ENCODE data around the gene DYNC2H1. TPM values are rescaled to one million over a fixed set of nuclear protein-coding genes. Genes with fewer than 3 reads are reported as not detected.

The DYNC2H1 gene
- total RNA-seq, 1 donor from 2014 or later = 17.2 TPM

DNA sequence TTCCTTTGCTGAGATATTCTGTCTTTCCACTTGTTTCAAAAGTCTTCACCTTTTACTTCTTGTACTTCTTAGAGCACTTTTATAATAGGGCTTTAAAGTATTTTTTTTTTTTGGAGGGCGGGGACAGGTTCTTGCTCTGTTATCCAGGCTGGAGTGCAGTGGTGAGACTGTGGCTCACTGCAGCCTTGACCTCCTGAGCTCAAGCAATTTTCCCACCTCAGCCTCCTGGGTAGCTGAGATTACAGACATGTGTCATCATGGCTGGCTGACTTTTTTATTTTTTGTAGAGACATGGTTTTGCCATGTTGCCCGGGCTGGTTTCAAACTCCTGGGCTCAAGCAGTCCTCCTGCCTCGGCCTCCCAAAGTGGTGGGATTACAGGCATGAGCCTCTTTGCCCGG is 57.9 kb downstream of the DYNC2H1 start:
- H3K27ac ChIP-seq (ENCODE audit: low read depth, low read length) = no peak overlapping the region
- no peak overlapping the region for H2AFZ ChIP-seq (ENCODE audit: low read depth, low read length)
- H3K4me1 ChIP-seq (ENCODE audit: insufficient read depth, low read length) = no peaks in the 10 kb centered on the region
- H3K4me3 Mint-ChIP-seq (ENCODE audit: unreplicated experiment) = no peak overlapping the region
- FAIRE-seq = no peak
- no peaks in the 10 kb centered on the region for H4K20me1 ChIP-seq (ENCODE audit: insufficient read depth, low read length)
- no peaks in the 10 kb centered on the region for H3K9me3 Mint-ChIP-seq (ENCODE audit: unreplicated experiment)
- H3K27me3 Mint-ChIP-seq (ENCODE audit: low read depth, unreplicated experiment) = no peaks in the 10 kb centered on the region
- no peak for DNase-seq (ENCODE audit: low read depth)
- no peak overlapping the region for H3K4me3 ChIP-seq (ENCODE audit: insufficient read depth, low read depth, low read length)
- TF ChIP-seq, protein P1, sequence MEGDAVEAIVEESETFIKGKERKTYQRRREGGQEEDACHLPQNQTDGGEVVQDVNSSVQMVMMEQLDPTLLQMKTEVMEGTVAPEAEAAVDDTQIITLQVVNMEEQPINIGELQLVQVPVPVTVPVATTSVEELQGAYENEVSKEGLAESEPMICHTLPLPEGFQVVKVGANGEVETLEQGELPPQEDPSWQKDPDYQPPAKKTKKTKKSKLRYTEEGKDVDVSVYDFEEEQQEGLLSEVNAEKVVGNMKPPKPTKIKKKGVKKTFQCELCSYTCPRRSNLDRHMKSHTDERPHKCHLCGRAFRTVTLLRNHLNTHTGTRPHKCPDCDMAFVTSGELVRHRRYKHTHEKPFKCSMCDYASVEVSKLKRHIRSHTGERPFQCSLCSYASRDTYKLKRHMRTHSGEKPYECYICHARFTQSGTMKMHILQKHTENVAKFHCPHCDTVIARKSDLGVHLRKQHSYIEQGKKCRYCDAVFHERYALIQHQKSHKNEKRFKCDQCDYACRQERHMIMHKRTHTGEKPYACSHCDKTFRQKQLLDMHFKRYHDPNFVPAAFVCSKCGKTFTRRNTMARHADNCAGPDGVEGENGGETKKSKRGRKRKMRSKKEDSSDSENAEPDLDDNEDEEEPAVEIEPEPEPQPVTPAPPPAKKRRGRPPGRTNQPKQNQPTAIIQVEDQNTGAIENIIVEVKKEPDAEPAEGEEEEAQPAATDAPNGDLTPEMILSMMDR (IDR thresholded peaks at IDR 0.05; ENCODE audit: insufficient read depth, low read depth, low read length) = no peak
- TF ChIP-seq EZH2 (IDR thresholded peaks at IDR 0.05; ENCODE audit: insufficient read depth, low read length) = no peak
- H3K27ac Mint-ChIP-seq (ENCODE audit: unreplicated experiment) = no peak overlapping the region
- H3K9me3 ChIP-seq (ENCODE audit: insufficient read depth, low read depth, low read length) = no peaks in the 10 kb centered on the region
- H3K27me3 ChIP-seq (ENCODE audit: insufficient read depth, low read length) = no peaks in the 10 kb centered on the region
- peaks cover 7% of the 10 kb centered on the region for H3K36me3 ChIP-seq (ENCODE audit: insufficient read depth, low read length)
- H3K4me1 Mint-ChIP-seq (ENCODE audit: low read depth, unreplicated experiment) = no peaks in the 10 kb centered on the region
- H3K36me3 Mint-ChIP-seq (ENCODE audit: low read depth, unreplicated experiment) = peaks cover 2% of the 10 kb centered on the region
- no peaks in the 10 kb centered on the region for H3K79me2 ChIP-seq (ENCODE audit: insufficient read depth, low read length)
- H3K4me2 ChIP-seq (ENCODE audit: low read length) = no peak overlapping the region
- H3K9ac ChIP-seq (ENCODE audit: low read length) = no peak overlapping the region

DNA sequence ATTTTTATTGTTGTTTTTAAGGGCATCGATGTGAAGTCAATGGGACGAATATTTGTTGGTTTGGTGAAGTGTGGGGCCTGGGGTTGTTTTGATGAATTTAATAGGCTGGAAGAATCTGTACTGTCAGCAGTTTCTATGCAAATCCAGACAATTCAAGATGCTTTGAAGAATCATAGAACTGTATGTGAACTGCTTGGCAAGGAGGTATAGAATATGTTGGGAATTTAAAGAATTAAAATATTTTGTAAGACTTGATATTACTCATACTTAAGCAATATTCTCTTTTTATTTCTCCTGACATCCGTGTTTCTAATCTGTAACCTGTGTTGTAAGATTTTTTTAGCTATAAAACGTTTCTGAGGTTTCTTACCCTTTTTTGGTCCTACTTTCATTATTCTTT is 61.6 kb downstream of the DYNC2H1 start:
- DNase-seq (ENCODE audit: low read depth) (no peak), FAIRE-seq (no peak)
- Histone ChIP-seq H3K27me3 (ENCODE audit: insufficient read depth, low read length) (no peaks in the 10 kb centered on the region), H3K36me3 (ENCODE audit: insufficient read depth, low read length) (peaks cover 6% of the 10 kb centered on the region), H3K9me3 (ENCODE audit: insufficient read depth, low read depth, low read length) (no peaks in the 10 kb centered on the region), H3K4me2 (ENCODE audit: low read length) (no peak overlapping the region), H3K27ac (ENCODE audit: low read depth, low read length) (no peak overlapping the region), H3K9ac (ENCODE audit: low read length) (no peak overlapping the region), H3K4me3 (ENCODE audit: insufficient read depth, low read depth, low read length) (no peak overlapping the region), H4K20me1 (ENCODE audit: insufficient read depth, low read length) (no peaks in the 10 kb centered on the region), H3K4me1 (ENCODE audit: insufficient read depth, low read length) (no peaks in the 10 kb centered on the region), H3K79me2 (ENCODE audit: insufficient read depth, low read length) (no peaks in the 10 kb centered on the region), H2AFZ (ENCODE audit: low read depth, low read length) (no peak overlapping the region)
- no peak overlapping the region for H3K4me3 Mint-ChIP-seq (ENCODE audit: unreplicated experiment)
- no peak overlapping the region for H3K27ac Mint-ChIP-seq (ENCODE audit: unreplicated experiment)
- no peaks in the 10 kb centered on the region for H3K4me1 Mint-ChIP-seq (ENCODE audit: low read depth, unreplicated experiment)
- no peaks in the 10 kb centered on the region for H3K27me3 Mint-ChIP-seq (ENCODE audit: low read depth, unreplicated experiment)
- H3K9me3 Mint-ChIP-seq (ENCODE audit: unreplicated experiment) = no peaks in the 10 kb centered on the region
- peaks cover 2% of the 10 kb centered on the region for H3K36me3 Mint-ChIP-seq (ENCODE audit: low read depth, unreplicated experiment)
- TF ChIP-seq, protein P1 (IDR thresholded peaks at IDR 0.05; ENCODE audit: insufficient read depth, low read depth, low read length) = no peak
- no peak for TF ChIP-seq EZH2 (IDR thresholded peaks at IDR 0.05; ENCODE audit: insufficient read depth, low read length)

DNA sequence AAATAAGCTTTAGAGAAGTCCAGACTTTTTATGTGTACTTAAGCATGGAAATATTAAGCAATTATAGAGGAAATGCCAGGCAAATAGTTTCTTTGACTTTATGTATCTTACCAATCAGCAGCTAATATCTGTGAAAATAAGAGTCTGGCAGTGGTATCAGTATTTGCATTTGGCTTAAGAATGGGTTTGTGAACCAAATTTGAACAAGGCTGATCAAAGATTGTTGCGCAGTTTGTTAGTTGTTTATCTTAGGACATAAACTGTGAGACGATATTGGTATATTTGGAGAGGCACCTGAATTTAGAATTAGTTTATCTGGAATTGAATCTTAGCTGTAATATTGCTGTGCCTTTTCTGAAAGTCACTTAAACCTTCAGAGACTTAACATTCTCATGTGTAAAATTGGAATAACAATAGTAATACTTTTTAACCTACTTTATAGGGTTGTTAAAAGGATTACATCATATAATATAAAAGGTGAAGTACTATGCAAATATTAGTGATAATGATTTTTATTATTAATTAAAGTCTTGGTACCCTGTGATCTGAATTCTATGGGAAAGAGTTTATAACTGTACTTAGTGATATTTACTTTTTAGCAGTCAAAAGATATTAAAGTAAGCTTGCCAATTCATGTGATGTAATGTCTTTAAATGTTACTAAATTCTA is 66.4 kb downstream of the DYNC2H1 start:
- no peaks in the 10 kb centered on the region for H3K9me3 ChIP-seq (ENCODE audit: insufficient read depth, low read depth, low read length)
- no peak overlapping the region for H2AFZ ChIP-seq (ENCODE audit: low read depth, low read length)
- no peak overlapping the region for H3K4me3 Mint-ChIP-seq (ENCODE audit: unreplicated experiment)
- no peaks in the 10 kb centered on the region for H3K27me3 ChIP-seq (ENCODE audit: insufficient read depth, low read length)
- H3K9ac ChIP-seq (ENCODE audit: low read length) = no peak overlapping the region
- H3K36me3 Mint-ChIP-seq (ENCODE audit: low read depth, unreplicated experiment) = no peaks in the 10 kb centered on the region
- DNase-seq (ENCODE audit: low read depth) (no peak), FAIRE-seq (no peak)
- no peaks in the 10 kb centered on the region for H4K20me1 ChIP-seq (ENCODE audit: insufficient read depth, low read length)
- H3K9me3 Mint-ChIP-seq (ENCODE audit: unreplicated experiment) = no peaks in the 10 kb centered on the region
- H3K36me3 ChIP-seq (ENCODE audit: insufficient read depth, low read length) = peaks cover 10% of the 10 kb centered on the region
- no peak for TF ChIP-seq EZH2 (IDR thresholded peaks at IDR 0.05; ENCODE audit: insufficient read depth, low read length)
- TF ChIP-seq, protein P1 (IDR thresholded peaks at IDR 0.05; ENCODE audit: insufficient read depth, low read depth, low read length) = no peak
- no peaks in the 10 kb centered on the region for H3K27me3 Mint-ChIP-seq (ENCODE audit: low read depth, unreplicated experiment)
- H3K27ac Mint-ChIP-seq (ENCODE audit: unreplicated experiment) = no peak overlapping the region
- H3K4me3 ChIP-seq (ENCODE audit: insufficient read depth, low read depth, low read length) = no peak overlapping the region
- no peaks in the 10 kb centered on the region for H3K79me2 ChIP-seq (ENCODE audit: insufficient read depth, low read length)
- H3K27ac ChIP-seq (ENCODE audit: low read depth, low read length) = no peak overlapping the region
- H3K4me1 ChIP-seq (ENCODE audit: insufficient read depth, low read length) = no peaks in the 10 kb centered on the region
- no peaks in the 10 kb centered on the region for H3K4me1 Mint-ChIP-seq (ENCODE audit: low read depth, unreplicated experiment)
- no peak overlapping the region for H3K4me2 ChIP-seq (ENCODE audit: low read length)
